Measurements from ENCODE around the gene ANGPTL2.

The ANGPTL2 gene

DNA sequence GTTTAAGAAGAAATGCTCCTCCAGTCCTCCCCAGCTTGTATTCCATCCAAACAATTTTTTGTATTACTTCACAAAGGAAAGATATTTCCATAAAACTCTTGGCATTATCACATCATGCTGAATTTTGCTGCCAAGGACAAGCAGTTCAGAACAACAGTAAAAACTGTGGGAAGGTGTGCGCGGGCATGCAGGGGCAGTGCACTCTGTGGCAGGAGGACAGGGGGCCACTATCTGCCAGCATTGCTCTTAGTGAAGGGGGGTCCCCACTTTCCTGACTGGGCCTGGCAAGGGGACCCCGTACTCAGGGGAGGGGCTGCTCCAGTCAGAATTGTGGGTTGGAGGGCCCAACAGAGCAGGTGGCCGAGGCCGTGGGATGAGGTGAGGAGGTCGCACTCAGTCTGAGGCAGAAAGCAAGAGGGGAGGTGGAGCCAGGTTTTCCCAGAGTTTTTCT lies 32.8 kb downstream of the ANGPTL2 start:
- TF ChIP-seq CREB1 (IDR thresholded peaks at IDR 0.05; ENCODE audit: low read depth) (no peak), CEBPB (IDR thresholded peaks at IDR 0.05) (no peak), YY1 (IDR thresholded peaks at IDR 0.05; ENCODE audit: low read depth) (no peak), EP300 (IDR thresholded peaks at IDR 0.05; ENCODE audit: borderline replicate concordance) (no peak), EGR1 (IDR thresholded peaks at IDR 0.05) (no peak), MAX (IDR thresholded peaks at IDR 0.05) (no peak), RAD21 (IDR thresholded peaks at IDR 0.05; ENCODE audit: low read depth) (no peak), ZBTB7A (IDR thresholded peaks at IDR 0.05; ENCODE audit: low read depth) (no peak), TEAD4 (IDR thresholded peaks at IDR 0.05) (no peak), NFIC (IDR thresholded peaks at IDR 0.05) (no peak), REST (IDR thresholded peaks at IDR 0.05; ENCODE audit: low read depth) (no peak), TCF12 (IDR thresholded peaks at IDR 0.05; ENCODE audit: low read depth) (no peak), FOXM1 (IDR thresholded peaks at IDR 0.05; ENCODE audit: borderline replicate concordance, low read depth) (no peak), TAF1 (IDR thresholded peaks at IDR 0.05; ENCODE audit: low read depth) (no peak)
- TF ChIP-seq, protein P1, sequence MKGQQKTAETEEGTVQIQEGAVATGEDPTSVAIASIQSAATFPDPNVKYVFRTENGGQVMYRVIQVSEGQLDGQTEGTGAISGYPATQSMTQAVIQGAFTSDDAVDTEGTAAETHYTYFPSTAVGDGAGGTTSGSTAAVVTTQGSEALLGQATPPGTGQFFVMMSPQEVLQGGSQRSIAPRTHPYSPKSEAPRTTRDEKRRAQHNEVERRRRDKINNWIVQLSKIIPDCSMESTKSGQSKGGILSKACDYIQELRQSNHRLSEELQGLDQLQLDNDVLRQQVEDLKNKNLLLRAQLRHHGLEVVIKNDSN (IDR thresholded peaks at IDR 0.05) = no peak

DNA sequence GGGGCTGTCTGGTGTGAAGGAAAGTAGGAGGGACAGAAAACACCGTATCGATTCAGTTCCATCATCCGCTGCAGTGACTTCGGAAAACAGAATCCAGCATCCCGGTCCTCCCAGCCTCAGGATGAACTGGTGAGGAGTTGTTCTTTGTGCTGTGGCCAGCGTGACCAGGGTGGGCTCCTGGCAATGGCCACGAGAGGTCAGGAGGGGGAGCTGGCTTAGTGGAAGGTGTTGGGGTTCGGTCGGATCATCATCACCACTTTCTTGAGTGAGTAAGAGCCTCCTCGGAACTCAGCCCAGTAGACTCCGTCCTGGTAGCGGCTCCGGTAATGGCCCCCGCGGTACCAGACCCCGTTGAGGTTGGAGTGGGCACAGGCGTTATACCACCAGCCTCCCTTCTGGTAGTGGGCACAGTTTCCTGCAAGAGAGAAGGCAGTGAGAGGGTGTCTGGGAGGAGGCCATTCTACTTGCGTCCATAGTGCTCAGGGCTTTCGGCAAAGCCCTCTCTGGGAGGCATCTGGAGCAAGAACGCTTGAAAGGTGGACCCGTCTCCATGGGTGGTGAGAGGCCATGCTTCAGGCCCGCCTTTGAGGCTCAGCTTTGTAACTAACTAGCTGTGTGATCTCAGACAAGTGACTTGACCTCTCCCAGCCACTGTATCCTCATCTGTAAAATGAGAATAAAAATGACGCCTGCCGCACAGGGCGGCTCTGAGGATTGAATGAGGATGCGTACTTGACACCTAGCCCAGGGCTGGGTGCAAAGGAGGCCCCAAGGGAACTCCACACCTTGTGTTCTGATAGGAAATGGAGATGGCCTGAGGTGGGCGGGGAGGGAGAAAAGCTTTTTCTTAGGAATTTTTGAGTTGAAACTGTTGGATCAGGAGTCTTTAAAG lies 33.5 kb downstream of the ANGPTL2 start:
- TF ChIP-seq TCF12 (IDR thresholded peaks at IDR 0.05; ENCODE audit: low read depth) (no peak), EP300 (IDR thresholded peaks at IDR 0.05; ENCODE audit: borderline replicate concordance) (no peak), YY1 (IDR thresholded peaks at IDR 0.05; ENCODE audit: low read depth) (no peak), EGR1 (IDR thresholded peaks at IDR 0.05) (no peak), MAX (IDR thresholded peaks at IDR 0.05) (no peak), REST (IDR thresholded peaks at IDR 0.05; ENCODE audit: low read depth) (no peak), CREB1 (IDR thresholded peaks at IDR 0.05; ENCODE audit: low read depth) (no peak), ZBTB7A (IDR thresholded peaks at IDR 0.05; ENCODE audit: low read depth) (no peak), NFIC (IDR thresholded peaks at IDR 0.05) (no peak), CEBPB (IDR thresholded peaks at IDR 0.05) (no peak), TEAD4 (IDR thresholded peaks at IDR 0.05) (no peak), RAD21 (IDR thresholded peaks at IDR 0.05; ENCODE audit: low read depth) (no peak), TAF1 (IDR thresholded peaks at IDR 0.05; ENCODE audit: low read depth) (no peak), FOXM1 (IDR thresholded peaks at IDR 0.05; ENCODE audit: borderline replicate concordance, low read depth) (no peak)
- TF ChIP-seq, protein P1 (IDR thresholded peaks at IDR 0.05) = no peak

- TF ChIP-seq TCF12 (IDR thresholded peaks at IDR 0.05; ENCODE audit: low read depth) (no peak), REST (IDR thresholded peaks at IDR 0.05; ENCODE audit: low read depth) (no peak), CEBPB (IDR thresholded peaks at IDR 0.05) (no peak), NFIC (IDR thresholded peaks at IDR 0.05) (no peak), ZBTB7A (IDR thresholded peaks at IDR 0.05; ENCODE audit: low read depth) (no peak), MAX (IDR thresholded peaks at IDR 0.05) (no peak), TAF1 (IDR thresholded peaks at IDR 0.05; ENCODE audit: low read depth) (no peak), TEAD4 (IDR thresholded peaks at IDR 0.05) (no peak), RAD21 (IDR thresholded peaks at IDR 0.05; ENCODE audit: low read depth) (no peak), YY1 (IDR thresholded peaks at IDR 0.05; ENCODE audit: low read depth) (no peak), FOXM1 (IDR thresholded peaks at IDR 0.05; ENCODE audit: borderline replicate concordance, low read depth) (no peak), EP300 (IDR thresholded peaks at IDR 0.05; ENCODE audit: borderline replicate concordance) (no peak), EGR1 (IDR thresholded peaks at IDR 0.05) (no peak), CREB1 (IDR thresholded peaks at IDR 0.05; ENCODE audit: low read depth) (no peak)
- TF ChIP-seq, protein P1 (IDR thresholded peaks at IDR 0.05) = no peak
Observed at GRCh38 chr9:127087836-127088235, 34.6 kb downstream of the ANGPTL2 start.

Measured in Ishikawa (cell line).